Endothelial cell of umbilical vein (primary cell): ENCODE measurements around the gene MAP3K14. TPM values are rescaled to one million over a fixed set of nuclear protein-coding genes. Genes with fewer than 3 reads are reported as not detected.

ENCODE experiments used
- BruUV-seq: library from RNA; stranded (reverse); fragments of 400-500 nt; replicated peaks from 2 replicates; lab custom pipeline; 2021; lab: Mats Ljungman, UMichigan
- CTCF ChIA-PET: fragments of 300-600, 350-600 bp; sonication (Branson Sonifier 250); formaldehyde crosslinking; loops from one replicate; lab custom pipeline; 2021; ENCODE audit warnings: antibody characterized with exemption, inconsistent platforms; lab: Charles Lee
- POLR2A ChIA-PET: fragments of 300-600, 350-600 bp; sonication (Branson Sonifier 250); formaldehyde crosslinking; loops from one replicate; lab custom pipeline; 2021; ENCODE audit warnings: antibody characterized with exemption, inconsistent platforms; lab: Charles Lee
- DNase-seq: peaks from one replicate; pipeline ENCODE4 v3.0.0-alpha.2; 2011; ENCODE audit warnings: low read depth, low spot score
- FAIRE-seq: peaks from 2 replicates; lab custom pipeline; 2011; peaks lifted over from hg19 to GRCh38; lab: Jason Lieb, UNC
- H2AFZ ChIP-seq: 2 replicates; pipeline ENCODE4 v1.6.0; 2012; ENCODE audit warnings: low read depth, low read length, control low read depth, inconsistent platforms
- H3K27ac ChIP-seq: 2 replicates; pipeline ENCODE4 v1.5.1; 2011; ENCODE audit warnings: low read depth, mild to moderate bottlenecking, control low read depth, low read length, moderate library complexity; ENCODE audit not compliant: insufficient read depth
- H3K27me3 ChIP-seq, 2 experiments: 2 replicates each; pipeline versions ENCODE4 v1.6.0 to v1.6.1; 2011; ENCODE audit warnings: low read length in 2 of 2, mixed read lengths in 1 of 2; ENCODE audit not compliant: control insufficient read depth in 2 of 2, insufficient read depth in 2 of 2
- H3K36me3 ChIP-seq, 2 experiments: 2 replicates in 1 of 2; 3 replicates in 1 of 2; pipeline ENCODE4 v1.5.1; 2011; ENCODE audit warnings: low read length in 2 of 2, mild to moderate bottlenecking in 1 of 2, moderate library complexity in 1 of 2; ENCODE audit not compliant: control insufficient read depth in 2 of 2, insufficient read depth in 2 of 2; ENCODE audit errors: extremely low read depth in 1 of 2
- H3K4me1 ChIP-seq: 3 replicates; pipeline ENCODE4 v1.5.1; 2011; ENCODE audit warnings: mild to moderate bottlenecking, low read length; ENCODE audit not compliant: control insufficient read depth, insufficient read depth; ENCODE audit errors: extremely low read depth
- H3K4me2 ChIP-seq: 2 replicates; pipeline ENCODE4 v1.6.1; 2011; ENCODE audit warnings: low read length, control low read depth, mixed read lengths; ENCODE audit not compliant: insufficient read depth
- H3K4me3 ChIP-seq, 3 experiments: fragments of 200-600 bp in 1 of 3; sonication (generic), shearing (Covaris generic) in 1 of 3; replicated peaks in 1 of 3; 2 replicates each; pipeline ENCODE4 v1.5.1; 2011 to 2016; ENCODE audit warnings: control low read depth in 3 of 3, low read length in 3 of 3, mild to moderate bottlenecking in 2 of 3, inconsistent platforms in 1 of 3, low read depth in 1 of 3, moderate library complexity in 1 of 3; ENCODE audit not compliant: insufficient read depth in 1 of 3
- H3K79me2 ChIP-seq: 2 replicates; pipeline ENCODE4 v1.6.0; 2012; ENCODE audit warnings: low read length, inconsistent platforms; ENCODE audit not compliant: control insufficient read depth, insufficient read depth
- H3K9ac ChIP-seq: replicated peaks from 2 replicates; pipeline ENCODE3; 2011; ENCODE audit warnings: low read length, control low read depth; ENCODE audit not compliant: insufficient read depth; ENCODE audit errors: extremely low read depth
- H3K9me1 ChIP-seq: replicated peaks from 3 replicates; pipeline ENCODE4 v1.6.0; 2011; ENCODE audit warnings: mild to moderate bottlenecking, low read length; ENCODE audit not compliant: control insufficient read depth, insufficient read depth; ENCODE audit errors: extremely low read depth
- H3K9me3 ChIP-seq: replicated peaks from 2 replicates; pipeline ENCODE4 v1.5.1; 2012; ENCODE audit warnings: low read length, inconsistent platforms; ENCODE audit not compliant: control insufficient read depth, insufficient read depth
- H4K20me1 ChIP-seq: replicated peaks from 2 replicates; pipeline ENCODE3; 2011; ENCODE audit warnings: mild to moderate bottlenecking, low read length; ENCODE audit not compliant: control insufficient read depth, insufficient read depth; ENCODE audit errors: extremely low read depth
- CTCF ChIP-seq, 2 donors: IDR thresholded peaks; 1 replicate in 1 of 2; 2 replicates in 1 of 2; pipeline ENCODE4 v1.5.1; 2011; ENCODE audit warnings: low read length in 2 of 2, mild to moderate bottlenecking in 2 of 2, moderate library complexity in 2 of 2, control low read depth in 1 of 2, inconsistent platforms in 1 of 2, low read depth in 1 of 2; ENCODE audit not compliant: insufficient read depth in 1 of 2; ENCODE audit errors: extremely low read depth in 1 of 2
- EZH2 ChIP-seq: IDR thresholded peaks from 2 replicates; pipeline ENCODE4 v1.6.1; 2012; ENCODE audit warnings: borderline replicate concordance, low read depth, mild to moderate bottlenecking, moderate library complexity, low read length, inconsistent platforms; ENCODE audit not compliant: severe bottlenecking
- FOS ChIP-seq: IDR thresholded peaks from 2 replicates; pipeline ENCODE4 v1.6.1; 2011; ENCODE audit warnings: mild to moderate bottlenecking, low read length, moderate library complexity, borderline replicate concordance; ENCODE audit not compliant: insufficient read depth
- GATA2 ChIP-seq: IDR thresholded peaks from 2 replicates; pipeline ENCODE4 v1.7.0; 2011; ENCODE audit warnings: low read depth, mild to moderate bottlenecking, moderate library complexity, mixed read lengths, low read length; ENCODE audit not compliant: insufficient read length, insufficient read depth
- JUN ChIP-seq: IDR thresholded peaks from 2 replicates; pipeline ENCODE4 v1.6.1; 2011; ENCODE audit warnings: borderline replicate concordance, low read depth; ENCODE audit not compliant: insufficient read length, insufficient read depth
- MYC ChIP-seq: IDR thresholded peaks from one replicate; pipeline ENCODE4 v1.6.1; 2011; ENCODE audit warnings: mild to moderate bottlenecking, low read depth, low read length
- POLR2A ChIP-seq: IDR thresholded peaks from 2 replicates; pipeline ENCODE4 v1.6.1; 2012; ENCODE audit warnings: low read depth, mild to moderate bottlenecking, control low read depth, low read length
- POLR2AphosphoS5 ChIP-seq: IDR thresholded peaks from 2 replicates; pipeline ENCODE4 v1.6.1; 2012; ENCODE audit warnings: low read depth, mild to moderate bottlenecking, control low read depth, low read length, moderate library complexity; ENCODE audit not compliant: insufficient read depth
- dilution Hi-C: fragments of 300-500 bp; cut with MboI; formaldehyde crosslinking; loops from one replicate; pipeline ENCODE4 v1.15.0; 2019; ENCODE audit warnings: low sequenced_read_pairs; ENCODE audit not compliant: extremely low pct_ligation_motif_present
- intact Hi-C: fragments of 100-400 bp; cut with micrococcal nuclease; formaldehyde crosslinking; loops from one replicate; pipeline ENCODE4 v1.10.0; 2022
- polyA plus RNA-seq, 4 experiments: library from polyadenylated mRNA; depleted of rRNA in 3 of 4; stranded (reverse) in 3 of 4; unstranded in 1 of 4; fragments of >200 nt; gene quantifications; 2 replicates each; pipeline versions ENCODE4 v1.2.1 to v1.2.3, GENCODE V29; 2011 to 2012; ENCODE audit warnings: missing spikeins in 1 of 4
- total RNA-seq: library from RNA; stranded (reverse); gene quantifications from 2 replicates; pipeline ENCODE4 v1.2.3, GENCODE V29; 2021
- TF ChIP-seq, protein P1 (sequence below): IDR thresholded peaks from 2 replicates; pipeline ENCODE4 v1.6.1; 2011; ENCODE audit not compliant: insufficient read depth, insufficient read length

MAP3K14 gene
- total and polyA plus RNA-seq, 2 donors (not counting 3 experiments of a cell fraction or from before 2014, with no cell fraction given): 5.4 to 9.8 TPM

- no peaks in the 10 kb centered on the region for H4K20me1 ChIP-seq
- TF ChIP-seq EZH2 (no peak), POLR2A (no peak), GATA2 (no peak), MYC (no peak)
- TF ChIP-seq, protein P1, sequence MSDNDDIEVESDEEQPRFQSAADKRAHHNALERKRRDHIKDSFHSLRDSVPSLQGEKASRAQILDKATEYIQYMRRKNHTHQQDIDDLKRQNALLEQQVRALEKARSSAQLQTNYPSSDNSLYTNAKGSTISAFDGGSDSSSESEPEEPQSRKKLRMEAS: no peak
- no peak overlapping the region for H3K9ac ChIP-seq
- peaks cover 0 to 3% of the 10 kb centered on the region in 2 experiments for H3K36me3 ChIP-seq
- no peak overlapping the region for H3K27ac ChIP-seq
- no peak overlapping the region for H3K4me2 ChIP-seq
- ChIA-PET POLR2A (interaction anchor here (0.6 kb wide), 1 partner anchor 45 kb away, joined by 3 read pairs; no protein-coding TSS in a partner anchor), CTCF (interaction anchor here (1.4 to 1.7 kb wide), 5 partner anchors 10 to 124 kb away, joined by 3 to 7 read pairs (median 5); partner anchors contain the start of gene ACBD4)
- peaks cover 0 to 2% of the 10 kb centered on the region in 2 experiments for H3K27me3 ChIP-seq
- no peaks in the 10 kb centered on the region for H3K9me3 ChIP-seq
- no TSS peak for BruUV-seq
- no peak overlapping the region for H2AFZ ChIP-seq
- H3K4me1 ChIP-seq: no peaks in the 10 kb centered on the region
- no peaks in the 10 kb centered on the region for H3K79me2 ChIP-seq
- DNase-seq (no peak), FAIRE-seq (no peak)
- dilution Hi-C loops: no loop called here
- intact Hi-C loops: no loop called here
- H3K9me1 ChIP-seq: no peaks in the 10 kb centered on the region
- H3K4me3 ChIP-seq: no peak overlapping the region
These were observed 57.8 kb downstream of the MAP3K14 start for GRCh38 chr17:45258981-45259380.

- Histone ChIP-seq H3K9ac (no peak overlapping the region), H3K4me3 (no peak overlapping the region), H3K79me2 (no peaks in the 10 kb centered on the region), H3K4me2 (no peak overlapping the region), H3K4me1 (no peaks in the 10 kb centered on the region), H3K9me3 (no peaks in the 10 kb centered on the region), H3K27ac (no peak overlapping the region), H2AFZ (no peak overlapping the region), H3K36me3 (no peaks in the 10 kb centered on the region), H4K20me1 (no peaks in the 10 kb centered on the region), H3K27me3 (peaks cover 0 to 2% of the 10 kb centered on the region in 2 experiments), H3K9me1 (no peaks in the 10 kb centered on the region)
- DNase-seq (no peak), FAIRE-seq (no peak)
- no TSS peak for BruUV-seq
- dilution Hi-C loops: no loop called here
- CTCF ChIA-PET: interaction anchor here (0.6 to 1.6 kb wide), 3 partner anchors 9 to 38 kb away, joined by 3 to 4 read pairs (median 4); no protein-coding TSS in a partner anchor
- POLR2A ChIA-PET: no interaction called here
- TF ChIP-seq CTCF (IDR thresholded peaks at IDR 0.05; ENCODE audit: extremely low read depth in 1 of 2, insufficient read depth in 1 of 2, low read depth in 1 of 2, low read length in 2 of 2) (no peak), POLR2AphosphoS5 (no peak), POLR2A (no peak), EZH2 (no peak), FOS (no peak), JUN (no peak), GATA2 (no peak), MYC (no peak)
- TF ChIP-seq, protein P1: no peak
- intact Hi-C loops: no loop called here
These were observed 59.7 kb downstream of the MAP3K14 start for GRCh38 chr17:45257115-45257514.
